WTC11 (cell line): Measurements from ENCODE around the gene PSMD6. TPM values are rescaled to one million over a fixed set of nuclear protein-coding genes. Genes with fewer than 3 reads are reported as not detected.

Experiments used
- ATAC-seq: fragments of 200-7000 bp; cut with Tn5 transposase; 2 replicates; pipeline ENCODE4 v1.10.0; 2021; ENCODE audit warnings: mild to moderate bottlenecking, moderate library complexity
- CTCF ChIA-PET: fragments of 300-600 bp; sonication (Branson Sonifier 250); formaldehyde crosslinking; loops from one replicate; lab custom pipeline; 2021; ENCODE audit warnings: antibody characterized with exemption; lab: Charles Lee
- POLR2A ChIA-PET: fragments of 350-600 bp; sonication (Branson Sonifier 250); formaldehyde crosslinking; loops from one replicate; lab custom pipeline; 2021; ENCODE audit warnings: antibody characterized with exemption; lab: Charles Lee
- DNase-seq: peaks from one replicate; pipeline ENCODE4 v3.0.0; 2021; ENCODE audit warnings: low spot score
- H3K27ac Mint-ChIP-seq: 2 replicates; pipeline ENCODE4 v1.8.0; 2021; ENCODE audit warnings: mixed read lengths
- H3K27me3 Mint-ChIP-seq: 2 replicates; pipeline ENCODE4 v1.8.0; 2021; ENCODE audit warnings: low read depth, mild to moderate bottlenecking, moderate library complexity, mixed read lengths
- H3K36me3 Mint-ChIP-seq: 2 replicates; pipeline ENCODE4 v1.8.0; 2021; ENCODE audit warnings: mixed read lengths
- H3K4me1 Mint-ChIP-seq: 2 replicates; pipeline ENCODE4 v1.8.0; 2022; ENCODE audit warnings: mixed read lengths
- H3K4me3 Mint-ChIP-seq: 2 replicates; pipeline ENCODE4 v1.8.0; 2021; ENCODE audit warnings: mild to moderate bottlenecking, moderate library complexity, mixed read lengths
- H3K9me3 Mint-ChIP-seq: 2 replicates; pipeline ENCODE4 v1.8.0; 2021; ENCODE audit warnings: mixed read lengths
- ARID4B ChIP-seq: sonication (generic); formaldehyde crosslinking; IDR thresholded peaks from 2 replicates; pipeline ENCODE4 v1.8.0; 2023; ENCODE audit warnings: missing genetic modification reagents, mild to moderate bottlenecking, borderline replicate concordance
- ATF1 ChIP-seq: sonication (generic); formaldehyde crosslinking; IDR thresholded peaks from 2 replicates; pipeline ENCODE4 v1.8.1; 2023; ENCODE audit warnings: mild to moderate bottlenecking, moderate library complexity, missing genetic modification reagents
- ATF6 ChIP-seq: sonication (generic); formaldehyde crosslinking; IDR thresholded peaks from 2 replicates; pipeline ENCODE4 v1.8.1; 2023; ENCODE audit warnings: mild to moderate bottlenecking, missing genetic modification reagents
- CDX4 ChIP-seq: fragments of 250-450 bp; sonication (Bioruptor Pico); IDR thresholded peaks from 2 replicates; pipeline ENCODE4 v1.9.0; 2021; ENCODE audit warnings: moderate library complexity, mild to moderate bottlenecking, inconsistent platforms, borderline replicate concordance
- EMX1 ChIP-seq: fragments of 250-450 bp; sonication (Bioruptor Pico); IDR thresholded peaks from 2 replicates; pipeline ENCODE4 v1.8.0; 2021; ENCODE audit warnings: mild to moderate bottlenecking
- FOXJ3 ChIP-seq: sonication (generic); formaldehyde crosslinking; IDR thresholded peaks from 2 replicates; pipeline ENCODE4 v1.9.0; 2021; ENCODE audit warnings: missing genetic modification reagents, mild to moderate bottlenecking, borderline replicate concordance
- GTF2I ChIP-seq: fragments of 250-450 bp; sonication (Bioruptor Pico); conservative IDR thresholded peaks from 2 replicates; pipeline ENCODE4 v1.4.0; 2021; ENCODE audit warnings: mild to moderate bottlenecking
- HMGXB4 ChIP-seq: sonication (generic); formaldehyde crosslinking; IDR thresholded peaks from 2 replicates; pipeline ENCODE4 v1.8.1; 2023; ENCODE audit warnings: mild to moderate bottlenecking, moderate library complexity, missing genetic modification reagents
- KAT7 ChIP-seq: sonication (generic); formaldehyde crosslinking; IDR thresholded peaks from 2 replicates; pipeline ENCODE4 v1.8.1; 2023; ENCODE audit warnings: missing genetic modification reagents, mild to moderate bottlenecking, borderline replicate concordance
- NFYB ChIP-seq: sonication (generic); formaldehyde crosslinking; conservative IDR thresholded peaks from 2 replicates; pipeline ENCODE4 v1.8.0; 2022; ENCODE audit warnings: low read depth, missing genetic modification reagents
- NR1H2 ChIP-seq: sonication (generic); formaldehyde crosslinking; IDR thresholded peaks from 2 replicates; pipeline ENCODE4 v1.9.0; 2021; ENCODE audit warnings: mild to moderate bottlenecking, moderate library complexity, missing genetic modification reagents
- OVOL2 ChIP-seq: fragments of 250-450 bp; sonication (Bioruptor Pico); IDR thresholded peaks from 2 replicates; pipeline ENCODE4 v1.9.0; 2021; ENCODE audit warnings: mild to moderate bottlenecking, borderline replicate concordance
- TEAD1 ChIP-seq: sonication (generic); formaldehyde crosslinking; IDR thresholded peaks from 2 replicates; pipeline ENCODE4 v1.8.0; 2022; ENCODE audit warnings: mild to moderate bottlenecking, missing genetic modification reagents
- TP53 ChIP-seq: sonication (generic); formaldehyde crosslinking; IDR thresholded peaks from 2 replicates; pipeline ENCODE4 v1.8.1; 2023; ENCODE audit warnings: mild to moderate bottlenecking, missing genetic modification reagents
- USF2 ChIP-seq: sonication (generic); formaldehyde crosslinking; IDR thresholded peaks from 2 replicates; pipeline ENCODE4 v1.8.1; 2023; ENCODE audit warnings: mild to moderate bottlenecking, missing genetic modification reagents, moderate library complexity
- ZNF532 ChIP-seq: fragments of 250-450 bp; sonication (Bioruptor Pico); IDR thresholded peaks from 2 replicates; pipeline ENCODE4 v1.9.0; 2021; ENCODE audit warnings: mild to moderate bottlenecking, borderline replicate concordance
- total RNA-seq: library from RNA; stranded (reverse); gene quantifications from 3 replicates; pipeline ENCODE4 v1.2.3, GENCODE V29; 2021

Gene PSMD6
- total RNA-seq, 1 experiment from 2014 or later = 105 TPM

- no peak for TF ChIP-seq ARID4B (CRISPR knock-in tag)
- TF ChIP-seq NFYB (CRISPR knock-in tag) = no peak
- TF ChIP-seq ZNF532 (CRISPR knock-in tag) = no peak
- TF ChIP-seq GTF2I = no peak
- TF ChIP-seq FOXJ3 (CRISPR knock-in tag) = no peak
- no peak for TF ChIP-seq USF2 (CRISPR knock-in tag)
- TF ChIP-seq NR1H2 (CRISPR knock-in tag) = no peak
- TF ChIP-seq ATF1 (CRISPR knock-in tag) = no peak
- TF ChIP-seq OVOL2 (CRISPR knock-in tag) = no peak
- no peak for TF ChIP-seq TP53 (CRISPR knock-in tag)
- no peak for TF ChIP-seq HMGXB4 (CRISPR knock-in tag)
These were observed 13.1 kb downstream of the PSMD6 start (continued) for GRCh38 chr3:64010199-64010598.

- Mint-ChIP-seq H3K4me1 (no peaks in the 10 kb centered on the region), H3K27me3 (no peaks in the 10 kb centered on the region), H3K27ac (no peak overlapping the region), H3K9me3 (no peaks in the 10 kb centered on the region), H3K4me3 (no peak overlapping the region), H3K36me3 (peaks cover 47% of the 10 kb centered on the region)
- CTCF ChIA-PET = no interaction called here
- POLR2A ChIA-PET = no interaction called here
- ATAC-seq (no peak), DNase-seq (no peak)
- TF ChIP-seq HMGXB4 (CRISPR knock-in tag) = no peak
- TF ChIP-seq ATF6 (CRISPR knock-in tag) = no peak
- TF ChIP-seq TEAD1 (CRISPR knock-in tag) = no peak
- no peak for TF ChIP-seq KAT7 (CRISPR knock-in tag)
- TF ChIP-seq OVOL2 (CRISPR knock-in tag) = no peak
- TF ChIP-seq EMX1 = no peak
- no peak for TF ChIP-seq USF2 (CRISPR knock-in tag)
- no peak for TF ChIP-seq CDX4
- TF ChIP-seq FOXJ3 (CRISPR knock-in tag) = no peak
These were observed 13.8 kb downstream of the PSMD6 start for GRCh38 chr3:64009528-64009927.
